ENCODE data around the gene SMAD5. TPM values are rescaled to one million over a fixed set of nuclear protein-coding genes. Genes with fewer than 3 reads are reported as not detected.

The SMAD5 gene
- total RNA-seq, 2 donors from 2014 or later: 97.8 to 105 TPM

GRCh38 chr5:136099870-136100269 lies 32.8 kb upstream of the SMAD5 start:
- Mint-ChIP-seq H3K27ac (no peak overlapping the region), H3K27me3 (ENCODE audit: insufficient read depth) (peaks cover 1% of the 10 kb centered on the region), H3K4me3 (no peak overlapping the region), H3K36me3 (ENCODE audit: low read depth) (no peaks in the 10 kb centered on the region), H3K9me3 (no peaks in the 10 kb centered on the region), H3K4me1 (peaks cover 34% of the 10 kb centered on the region)
- 79 to 100% methylated on average over 2 of the region's 3 CpGs for WGBS, 2 experiments (ENCODE audit: insufficient coverage in 1 of 2, insufficient read length in 1 of 2)
- H3K9me3 ChIP-seq (ENCODE audit: control insufficient read depth, low read length): no peaks in the 10 kb centered on the region
- peaks cover 14% of the 10 kb centered on the region for H3K4me1 ChIP-seq (ENCODE audit: control insufficient read depth, insufficient read depth, low read length)
- H3K27me3 ChIP-seq (ENCODE audit: control insufficient read depth, insufficient read depth, low read length, poor library complexity, severe bottlenecking): no peaks in the 10 kb centered on the region
- no peak overlapping the region for H3K27ac ChIP-seq (ENCODE audit: low read depth, low read length)
- H3K36me3 ChIP-seq (ENCODE audit: control insufficient read depth, insufficient read depth, low read length): no peaks in the 10 kb centered on the region
- TF ChIP-seq CTCF (conservative IDR thresholded peaks at IDR 0.05): no peak
- no peak for DNase-seq
- H3K4me3 ChIP-seq (ENCODE audit: low read length): no peak overlapping the region
- no peak overlapping the region for H3K9ac ChIP-seq (ENCODE audit: extremely low read depth, low read length, poor library complexity, severe bottlenecking)

GRCh38 chr5:136101884-136102283 lies 30.8 kb upstream of the SMAD5 start:
- Mint-ChIP-seq H3K27ac (no peak overlapping the region), H3K27me3 (ENCODE audit: insufficient read depth) (no peaks in the 10 kb centered on the region), H3K4me3 (no peak overlapping the region), H3K36me3 (ENCODE audit: low read depth) (no peaks in the 10 kb centered on the region), H3K9me3 (no peaks in the 10 kb centered on the region), H3K4me1 (peaks cover 48% of the 10 kb centered on the region)
- no peak for TF ChIP-seq CTCF (conservative IDR thresholded peaks at IDR 0.05)
- Histone ChIP-seq H3K27ac (ENCODE audit: low read depth, low read length) (no peak overlapping the region), H3K4me3 (ENCODE audit: low read length) (no peak overlapping the region), H3K9me3 (ENCODE audit: control insufficient read depth, low read length) (no peaks in the 10 kb centered on the region), H3K4me1 (ENCODE audit: control insufficient read depth, insufficient read depth, low read length) (peaks cover 24% of the 10 kb centered on the region), H3K27me3 (ENCODE audit: control insufficient read depth, insufficient read depth, low read length, poor library complexity, severe bottlenecking) (no peaks in the 10 kb centered on the region), H3K36me3 (ENCODE audit: control insufficient read depth, insufficient read depth, low read length) (no peaks in the 10 kb centered on the region), H3K9ac (ENCODE audit: extremely low read depth, low read length, poor library complexity, severe bottlenecking) (no peak overlapping the region)
- WGBS, 2 experiments (ENCODE audit: insufficient coverage in 1 of 2, insufficient read length in 1 of 2): 80 to 100% methylated on average over 1 of the region's 1 CpG
- DNase-seq: no peak

GRCh38 chr5:136103118-136103517 lies 29.5 kb upstream of the SMAD5 start:
- Histone ChIP-seq H3K9me3 (ENCODE audit: control insufficient read depth, low read length) (no peaks in the 10 kb centered on the region), H3K27ac (ENCODE audit: low read depth, low read length) (no peak overlapping the region), H3K27me3 (ENCODE audit: control insufficient read depth, insufficient read depth, low read length, poor library complexity, severe bottlenecking) (no peaks in the 10 kb centered on the region), H3K4me3 (ENCODE audit: low read length) (peak overlapping the region; percentile 49), H3K36me3 (ENCODE audit: control insufficient read depth, insufficient read depth, low read length) (no peaks in the 10 kb centered on the region), H3K4me1 (ENCODE audit: control insufficient read depth, insufficient read depth, low read length) (peaks cover 27% of the 10 kb centered on the region), H3K9ac (ENCODE audit: extremely low read depth, low read length, poor library complexity, severe bottlenecking) (no peak overlapping the region)
- Mint-ChIP-seq H3K4me1 (peaks cover 45% of the 10 kb centered on the region), H3K36me3 (ENCODE audit: low read depth) (no peaks in the 10 kb centered on the region), H3K27ac (no peak overlapping the region), H3K27me3 (ENCODE audit: insufficient read depth) (no peaks in the 10 kb centered on the region), H3K9me3 (no peaks in the 10 kb centered on the region), H3K4me3 (no peak overlapping the region)
- TF ChIP-seq CTCF (conservative IDR thresholded peaks at IDR 0.05): no peak
- no peak for DNase-seq
- WGBS, 2 experiments (ENCODE audit: insufficient coverage in 1 of 2, insufficient read length in 1 of 2): 57 to 88% methylated on average over 1 of the region's 1 CpG

Measured in endodermal cell (in vitro differentiated cells).